Uterus (tissue), 2 donors: ENCODE measurements around the gene ABHD10.

Source experiments
- CTCF ChIP-seq, 4 experiments: fragments of 200-600 bp in 2 of 4; fragments of 450-650 bp in 2 of 4; sonication (generic) in 2 of 4; IDR thresholded peaks; one replicate each; pipeline ENCODE4 v1.5.1; 2016 to 2019; ENCODE audit warnings: antibody characterized with exemption in 4 of 4, mild to moderate bottlenecking in 2 of 4, moderate library complexity in 1 of 4
- POLR2A ChIP-seq, 2 donors: fragments of 450-650 bp; IDR thresholded peaks; one replicate each; pipeline ENCODE4 v1.6.1; 2016; ENCODE audit warnings: antibody characterized with exemption in 2 of 2, mild to moderate bottlenecking in 1 of 2, moderate library complexity in 1 of 2

DNA sequence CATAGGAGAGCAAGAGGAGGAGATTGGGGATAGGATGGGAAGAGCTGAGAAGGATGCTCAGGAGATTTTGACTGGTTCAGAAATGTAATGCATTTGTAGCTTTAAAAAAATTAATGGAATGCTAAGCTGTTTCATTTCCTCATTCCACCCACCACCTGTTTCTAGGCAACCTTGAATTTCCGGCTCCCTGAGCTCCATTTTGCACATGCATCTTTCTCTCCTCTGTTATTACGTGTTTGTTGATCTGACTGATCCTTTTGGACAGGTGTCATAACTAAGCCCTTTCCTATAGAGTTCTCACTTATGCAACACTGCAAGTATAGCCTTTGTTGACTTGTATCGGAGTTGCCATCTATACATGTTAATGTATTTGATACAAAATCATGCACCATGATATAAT is 60.0 kb downstream of the ABHD10 start:
- TF ChIP-seq CTCF (IDR thresholded peaks at IDR 0.05) (no peak), POLR2A (IDR thresholded peaks at IDR 0.05) (no peak)
